IMR-90 (cell line): ENCODE data around the gene ARHGAP5.

Experiments used
- BHLHE40 ChIP-seq: fragments of 150-350 bp; IDR thresholded peaks from 2 replicates; pipeline ENCODE4 v1.6.1; 2016; ENCODE audit warnings: mild to moderate bottlenecking, low read depth, low read length
- MAZ ChIP-seq: IDR thresholded peaks from 2 replicates; pipeline ENCODE4 v1.6.1; 2012; ENCODE audit warnings: low read depth, mild to moderate bottlenecking, low read length, improper control_type of control experiment, moderate library complexity, borderline replicate concordance
- MXI1 ChIP-seq: IDR thresholded peaks from 2 replicates; pipeline ENCODE4 v1.6.1; 2012; ENCODE audit warnings: low read depth, mild to moderate bottlenecking, low read length, moderate library complexity, borderline replicate concordance
- NFE2L2 ChIP-seq: fragments of 150-350 bp; IDR thresholded peaks from 2 replicates; pipeline ENCODE4 v1.6.1; 2016; ENCODE audit warnings: low read depth, mild to moderate bottlenecking, low read length
- POLR2A ChIP-seq: IDR thresholded peaks from 2 replicates; pipeline ENCODE4 v1.6.1; 2012; ENCODE audit warnings: mild to moderate bottlenecking, low read depth, low read length
- RFX5 ChIP-seq: IDR thresholded peaks from 2 replicates; pipeline ENCODE4 v1.8.0; 2012; ENCODE audit warnings: low read depth, mild to moderate bottlenecking, low read length, moderate library complexity
- USF2 ChIP-seq: fragments of 150-350 bp; IDR thresholded peaks from 2 replicates; pipeline ENCODE4 v1.6.1; 2017; ENCODE audit warnings: mild to moderate bottlenecking, antibody characterized with exemption, low read length, low read depth
- TF ChIP-seq, protein P1 (sequence below): conservative IDR thresholded peaks from 2 replicates; pipeline ENCODE4 v1.5.1; 2012; ENCODE audit warnings: mild to moderate bottlenecking, low read depth, low read length, improper control_type of control experiment

DNA sequence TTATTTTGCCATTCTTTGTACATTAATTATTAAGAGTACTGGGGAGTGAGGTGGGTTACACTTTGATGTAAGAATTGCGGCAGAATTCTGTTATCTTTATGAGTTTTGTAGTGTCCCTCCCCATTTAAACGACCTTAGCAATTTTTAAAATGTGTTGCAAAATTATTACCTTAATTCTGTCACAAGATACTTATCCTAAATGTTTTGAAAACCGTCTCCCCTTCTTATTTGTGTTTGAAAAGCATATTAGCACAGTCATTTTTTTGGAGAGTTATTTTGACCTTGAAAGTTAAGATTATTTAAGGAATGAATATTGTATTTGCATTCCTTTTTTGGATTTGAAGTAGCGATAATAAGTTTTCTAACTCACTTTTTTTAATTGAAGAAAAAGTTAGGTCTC, 2.2 kb downstream of the ARHGAP5 start:
- TF ChIP-seq, protein P1, sequence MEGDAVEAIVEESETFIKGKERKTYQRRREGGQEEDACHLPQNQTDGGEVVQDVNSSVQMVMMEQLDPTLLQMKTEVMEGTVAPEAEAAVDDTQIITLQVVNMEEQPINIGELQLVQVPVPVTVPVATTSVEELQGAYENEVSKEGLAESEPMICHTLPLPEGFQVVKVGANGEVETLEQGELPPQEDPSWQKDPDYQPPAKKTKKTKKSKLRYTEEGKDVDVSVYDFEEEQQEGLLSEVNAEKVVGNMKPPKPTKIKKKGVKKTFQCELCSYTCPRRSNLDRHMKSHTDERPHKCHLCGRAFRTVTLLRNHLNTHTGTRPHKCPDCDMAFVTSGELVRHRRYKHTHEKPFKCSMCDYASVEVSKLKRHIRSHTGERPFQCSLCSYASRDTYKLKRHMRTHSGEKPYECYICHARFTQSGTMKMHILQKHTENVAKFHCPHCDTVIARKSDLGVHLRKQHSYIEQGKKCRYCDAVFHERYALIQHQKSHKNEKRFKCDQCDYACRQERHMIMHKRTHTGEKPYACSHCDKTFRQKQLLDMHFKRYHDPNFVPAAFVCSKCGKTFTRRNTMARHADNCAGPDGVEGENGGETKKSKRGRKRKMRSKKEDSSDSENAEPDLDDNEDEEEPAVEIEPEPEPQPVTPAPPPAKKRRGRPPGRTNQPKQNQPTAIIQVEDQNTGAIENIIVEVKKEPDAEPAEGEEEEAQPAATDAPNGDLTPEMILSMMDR: no peak
- no peak for TF ChIP-seq POLR2A
- no peak for TF ChIP-seq MAZ
- TF ChIP-seq BHLHE40: no peak
- TF ChIP-seq MXI1: no peak
- no peak for TF ChIP-seq USF2
- no peak for TF ChIP-seq NFE2L2
- TF ChIP-seq RFX5: no peak
